Astrocyte of the cerebellum (primary cell): ENCODE data around the gene IYD.

Experiments used
- DNase-seq: peaks from one replicate; pipeline ENCODE4 v3.0.0-alpha.2; 2011; ENCODE audit warnings: low read depth
- H3K4me3 ChIP-seq: 2 replicates; pipeline ENCODE4 v1.5.1; 2011; ENCODE audit warnings: mild to moderate bottlenecking, low read depth, low read length, moderate library complexity
- in situ Hi-C: cut with HindIII; loops from 2 replicates; pipeline ENCODE4 v1.10.0; 2017; ENCODE audit warnings: low sequenced_read_pairs
- TF ChIP-seq, protein P1 (sequence below): IDR thresholded peaks from 2 replicates; pipeline ENCODE4 v1.5.1; 2012; ENCODE audit warnings: low read length, low read depth, moderate library complexity, mild to moderate bottlenecking; ENCODE audit errors: missing control alignments

IYD gene

DNA sequence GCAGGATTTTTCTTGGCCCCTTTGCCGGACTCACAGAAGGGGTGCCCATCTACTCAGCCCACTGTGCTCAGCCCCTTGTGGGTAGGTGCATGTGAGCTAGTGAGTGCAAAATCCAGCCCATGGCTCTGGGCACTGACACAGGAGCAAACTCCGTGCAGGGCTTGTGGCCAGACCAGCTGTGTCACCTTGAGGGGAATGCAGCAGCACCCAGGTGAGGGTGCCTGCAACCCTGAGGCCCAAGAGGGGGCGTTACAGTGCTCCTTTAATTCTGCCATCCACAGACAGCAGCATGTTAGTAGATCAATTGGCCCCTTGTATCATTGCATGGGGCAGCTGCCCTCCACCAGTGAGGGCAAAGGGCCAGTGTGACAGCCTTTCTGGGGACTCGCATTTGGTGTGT is 12.9 kb upstream of the IYD start:
- TF ChIP-seq, protein P1, sequence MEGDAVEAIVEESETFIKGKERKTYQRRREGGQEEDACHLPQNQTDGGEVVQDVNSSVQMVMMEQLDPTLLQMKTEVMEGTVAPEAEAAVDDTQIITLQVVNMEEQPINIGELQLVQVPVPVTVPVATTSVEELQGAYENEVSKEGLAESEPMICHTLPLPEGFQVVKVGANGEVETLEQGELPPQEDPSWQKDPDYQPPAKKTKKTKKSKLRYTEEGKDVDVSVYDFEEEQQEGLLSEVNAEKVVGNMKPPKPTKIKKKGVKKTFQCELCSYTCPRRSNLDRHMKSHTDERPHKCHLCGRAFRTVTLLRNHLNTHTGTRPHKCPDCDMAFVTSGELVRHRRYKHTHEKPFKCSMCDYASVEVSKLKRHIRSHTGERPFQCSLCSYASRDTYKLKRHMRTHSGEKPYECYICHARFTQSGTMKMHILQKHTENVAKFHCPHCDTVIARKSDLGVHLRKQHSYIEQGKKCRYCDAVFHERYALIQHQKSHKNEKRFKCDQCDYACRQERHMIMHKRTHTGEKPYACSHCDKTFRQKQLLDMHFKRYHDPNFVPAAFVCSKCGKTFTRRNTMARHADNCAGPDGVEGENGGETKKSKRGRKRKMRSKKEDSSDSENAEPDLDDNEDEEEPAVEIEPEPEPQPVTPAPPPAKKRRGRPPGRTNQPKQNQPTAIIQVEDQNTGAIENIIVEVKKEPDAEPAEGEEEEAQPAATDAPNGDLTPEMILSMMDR, result no peak
- in situ Hi-C loops, result no loop called here
- no peak for DNase-seq

DNA sequence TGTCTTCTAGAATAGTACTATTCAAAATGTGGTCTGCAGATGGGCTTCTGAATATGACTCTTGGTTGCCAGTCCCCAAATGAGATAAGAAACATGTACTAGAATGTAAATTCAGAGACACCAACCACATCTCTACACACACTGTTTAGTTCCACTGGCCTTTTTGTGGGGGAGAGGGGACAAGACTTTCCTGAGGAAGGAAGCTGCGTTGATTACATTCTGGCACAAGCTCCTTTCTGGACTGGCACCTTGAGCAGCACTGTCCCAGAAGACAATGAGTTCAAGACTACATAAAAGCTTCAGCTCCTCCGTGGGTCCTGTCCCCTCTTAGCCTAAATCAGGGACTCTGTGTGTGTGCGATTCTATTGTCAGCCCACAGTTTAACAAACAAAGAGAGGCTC is 6.9 kb upstream of the IYD start:
- in situ Hi-C loops, result no loop called here

More for the DNA sequence above, 12.9 kb upstream of the IYD start:
- H3K4me3 ChIP-seq, result no peak overlapping the region

DNA sequence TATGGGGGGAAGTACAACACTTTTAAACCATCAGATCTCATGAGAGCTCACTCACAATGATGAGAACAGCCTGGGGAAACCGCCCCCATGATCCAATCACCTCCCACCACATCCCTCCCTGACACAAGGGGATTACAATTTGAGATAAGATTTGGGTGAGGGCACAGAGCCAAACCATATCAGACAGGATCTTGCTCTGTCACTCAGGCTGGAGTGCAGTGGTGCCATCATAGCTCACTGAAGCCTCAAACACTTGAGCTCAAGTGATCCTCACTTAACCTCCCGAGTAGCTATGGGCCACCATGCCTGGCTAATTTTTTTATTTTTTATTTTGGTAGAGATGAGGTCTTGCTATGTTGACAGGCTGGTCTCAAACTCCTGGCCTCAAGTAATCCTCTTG is 5.1 kb upstream of the IYD start:
- no peak overlapping the region for H3K4me3 ChIP-seq
- TF ChIP-seq, protein P1, result no peak
- in situ Hi-C loops, result no loop called here
- no peak for DNase-seq

More for the DNA sequence above, 6.9 kb upstream of the IYD start:
- H3K4me3 ChIP-seq, result no peak overlapping the region
- TF ChIP-seq, protein P1, result no peak
- no peak for DNase-seq

DNA sequence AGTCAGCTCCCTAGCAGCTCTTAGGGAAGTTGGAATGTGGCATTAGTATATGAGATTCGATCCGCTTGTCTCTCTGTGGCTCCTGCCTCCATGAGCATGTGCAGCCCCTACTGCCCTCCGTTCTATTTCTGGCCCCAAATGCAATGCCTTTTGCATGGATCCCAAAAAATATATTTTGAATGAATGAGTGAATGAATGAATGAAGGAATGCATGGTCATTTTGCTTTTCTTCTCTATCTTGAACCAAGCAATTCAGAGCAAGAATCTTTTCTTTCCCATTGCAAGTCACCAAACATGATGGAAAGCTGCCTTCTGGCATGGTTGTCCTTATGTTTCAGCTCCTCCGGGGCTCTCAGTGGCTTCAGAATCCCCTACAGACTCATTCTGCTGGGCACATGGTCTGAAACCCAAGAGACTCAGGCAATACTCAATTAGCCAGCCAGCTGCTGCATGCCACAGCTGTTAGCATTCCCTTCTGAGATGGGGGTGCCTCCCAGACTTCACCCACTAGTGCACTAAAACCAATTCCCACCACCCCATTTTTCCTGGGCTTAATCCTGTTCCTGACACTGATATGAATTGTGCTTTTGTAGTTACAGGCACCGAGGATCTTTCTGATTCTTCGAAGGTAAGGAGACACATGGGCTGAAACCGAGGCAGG is 2.6 kb upstream of the IYD start:
- DNase-seq, result no peak

DNA sequence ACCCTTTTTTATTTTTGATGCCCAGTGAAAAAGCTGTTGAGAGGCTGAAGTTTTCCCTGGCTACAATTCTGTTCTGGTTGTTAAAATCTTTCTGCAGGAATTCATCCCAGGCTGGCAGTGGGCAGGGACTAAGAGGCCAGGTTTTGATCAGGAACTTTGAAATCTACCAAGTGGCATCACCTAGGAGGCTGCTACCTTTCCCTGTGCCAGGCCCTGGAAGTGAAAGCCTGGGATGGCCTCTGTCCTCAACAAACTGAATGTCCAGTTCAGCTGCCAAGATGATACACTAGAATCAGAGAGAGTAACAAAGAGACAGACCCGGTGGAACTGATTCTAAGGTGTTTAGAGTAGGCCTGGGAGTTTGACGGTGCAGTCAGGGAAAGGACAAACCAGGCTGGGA is 596 bp downstream of the IYD start:
- no peak for DNase-seq
- no peak overlapping the region for H3K4me3 ChIP-seq
- in situ Hi-C loops, result no loop called here
- TF ChIP-seq, protein P1, result no peak

More for the DNA sequence above, 2.6 kb upstream of the IYD start:
- in situ Hi-C loops, result no loop called here
- no peak overlapping the region for H3K4me3 ChIP-seq
- TF ChIP-seq, protein P1, result no peak

DNA sequence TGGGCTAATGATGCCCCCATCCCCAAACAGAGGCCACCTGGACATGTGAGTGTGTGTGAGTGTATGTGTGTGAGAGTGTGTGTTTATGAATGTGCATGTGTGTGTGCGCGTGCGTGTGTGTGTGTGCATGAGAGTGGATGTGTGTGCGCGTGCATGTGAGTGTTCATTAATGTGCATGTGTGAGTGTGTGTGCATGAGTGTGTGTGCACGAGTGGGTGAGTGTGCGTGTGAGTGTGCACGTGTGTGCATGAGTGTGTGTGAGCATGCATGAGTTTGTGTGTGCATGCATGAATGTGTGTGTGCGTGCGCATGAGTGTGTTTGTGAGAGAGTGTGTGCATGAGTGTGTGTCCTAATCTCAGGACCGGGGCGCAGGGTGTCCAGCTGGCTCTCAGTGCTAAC is 1.3 kb downstream of the IYD start:
- in situ Hi-C loops, result no loop called here
- TF ChIP-seq, protein P1, result no peak
- DNase-seq, result no peak
- no peak overlapping the region for H3K4me3 ChIP-seq
